GM15510 (cell line): Measurements from ENCODE around the gene RFX3.

ENCODE experiments used
- POLR2A ChIP-seq: IDR thresholded peaks from 3 replicates; pipeline ENCODE4 v1.6.1; 2011; ENCODE audit warnings: borderline replicate concordance; ENCODE audit not compliant: insufficient read length; ENCODE audit errors: extremely low read depth

Gene RFX3

DNA sequence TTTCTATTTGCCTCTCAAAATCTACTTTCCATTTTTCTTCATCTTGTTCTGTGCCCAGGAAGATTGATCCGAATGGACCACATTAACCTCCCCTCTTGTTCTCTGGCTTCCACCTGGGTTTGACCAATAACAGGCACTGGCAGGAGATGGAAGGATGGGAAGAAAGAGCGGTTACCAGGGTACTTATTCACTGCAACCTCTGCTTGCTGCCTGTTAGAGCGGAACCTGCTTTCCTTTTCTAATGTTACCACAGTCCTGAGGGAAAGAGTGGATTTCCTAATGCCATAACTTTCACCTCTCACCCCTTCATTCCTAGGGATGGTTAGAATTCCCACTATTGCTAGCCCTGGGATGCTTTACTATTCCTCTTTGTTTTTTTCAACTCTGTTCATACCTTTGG lies 262.1 kb downstream of the RFX3 start:
- TF ChIP-seq POLR2A, result no peak

DNA sequence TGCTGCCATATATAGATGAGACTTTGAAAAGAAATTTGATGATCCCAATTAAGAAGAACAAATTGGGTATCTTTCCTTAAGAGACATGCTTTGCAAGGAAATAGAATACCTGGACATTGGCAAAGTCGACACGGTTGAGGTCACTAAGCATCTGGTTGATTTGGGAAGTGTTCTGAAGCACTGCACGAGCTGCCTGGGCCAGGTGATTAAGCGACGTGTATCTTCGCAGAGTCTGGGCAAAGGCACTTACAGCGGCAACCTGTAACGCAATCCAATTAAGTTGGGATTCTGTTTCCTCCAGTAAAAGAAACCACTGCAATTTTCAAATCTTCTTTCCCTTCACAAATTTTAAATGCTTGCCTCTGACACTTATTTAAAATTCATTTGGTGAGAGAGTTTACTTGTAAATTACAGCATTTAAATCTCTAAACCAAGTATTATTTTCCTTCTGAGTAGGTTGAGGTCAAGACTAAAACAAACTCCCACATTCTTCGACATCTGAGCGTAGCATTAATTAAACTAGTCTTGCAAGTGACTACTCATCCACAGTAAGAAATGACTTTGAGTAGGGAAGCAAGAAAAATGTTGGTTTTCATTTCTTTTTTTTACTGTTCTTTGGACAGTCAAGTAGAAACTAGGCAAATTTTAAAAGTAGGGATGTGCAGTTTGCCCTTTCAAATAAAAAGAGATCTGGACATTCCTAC lies 262.8 kb downstream of the RFX3 start:
- TF ChIP-seq POLR2A, result no peak

DNA sequence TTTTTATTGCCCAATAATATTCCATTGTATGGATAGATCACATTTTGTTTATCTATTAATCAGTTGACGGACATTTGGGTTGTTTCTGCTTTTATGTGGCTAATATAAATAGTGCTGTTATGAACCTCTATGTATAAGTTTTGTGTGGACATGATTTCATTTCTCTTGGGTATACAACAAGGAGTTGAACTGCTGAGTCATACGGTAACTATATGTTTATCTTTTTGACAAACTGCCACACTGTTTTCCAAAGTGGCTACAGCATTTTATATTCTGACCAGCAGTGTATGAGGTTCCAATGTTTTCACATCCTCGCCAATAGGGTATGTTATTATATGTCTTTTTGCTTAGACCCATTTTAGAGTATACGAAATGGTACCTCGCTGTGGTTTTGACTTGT lies 264.3 kb downstream of the RFX3 start:
- TF ChIP-seq POLR2A, result no peak

DNA sequence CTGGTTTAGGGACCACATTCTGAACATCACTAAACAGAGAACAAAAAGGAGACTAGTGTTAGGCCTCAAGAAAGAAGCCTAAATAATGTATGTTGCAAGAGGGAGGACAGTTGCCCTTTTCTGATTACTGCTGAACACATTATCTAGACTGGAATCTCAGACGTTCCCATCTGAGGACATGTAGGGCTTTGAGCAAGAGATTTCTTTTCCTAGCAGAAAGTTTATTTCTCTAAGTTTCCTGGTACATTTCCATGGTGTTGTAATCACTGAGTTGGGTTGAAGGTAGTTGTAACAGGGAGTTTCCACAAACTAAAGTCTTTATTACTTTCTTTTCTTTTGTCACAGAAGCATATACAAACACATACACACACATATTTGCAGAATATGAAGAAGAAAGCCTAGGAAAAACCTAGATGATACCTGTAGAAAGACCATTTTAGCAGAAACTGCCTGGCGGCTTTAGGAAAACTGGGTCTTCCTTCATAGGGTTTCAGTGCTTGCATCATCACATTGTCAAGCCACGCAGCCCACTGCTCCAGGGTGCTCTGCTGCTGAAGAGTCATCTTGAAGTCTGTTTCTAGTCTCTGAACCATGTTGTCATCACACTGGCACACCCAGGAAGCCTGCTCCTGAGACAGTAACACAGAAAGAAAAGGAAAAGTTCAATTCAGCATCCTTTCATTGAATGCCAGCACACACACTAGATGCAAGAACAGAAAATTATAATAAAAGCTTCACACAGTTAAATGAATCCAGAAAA lies 269.1 kb downstream of the RFX3 start:
- TF ChIP-seq POLR2A, result no peak

DNA sequence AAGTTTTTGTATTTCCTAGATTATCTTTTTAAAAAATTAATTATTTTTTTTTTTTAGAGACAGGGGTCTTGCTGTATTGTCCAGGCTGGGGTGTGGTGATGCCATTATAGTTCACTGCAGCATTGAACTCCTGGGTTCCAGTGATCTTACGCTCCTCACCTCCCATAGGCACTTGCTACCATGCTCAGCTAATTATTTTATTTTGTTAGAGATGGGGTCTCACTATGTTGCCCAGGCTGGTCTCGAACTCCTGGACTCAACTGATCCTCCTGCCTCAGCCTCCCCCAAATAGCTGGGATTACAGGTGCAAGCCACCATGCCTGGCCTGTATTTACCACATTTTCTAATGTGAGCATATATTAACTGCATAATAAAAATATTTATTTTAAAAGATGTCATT lies 274.5 kb downstream of the RFX3 start:
- no peak for TF ChIP-seq POLR2A

DNA sequence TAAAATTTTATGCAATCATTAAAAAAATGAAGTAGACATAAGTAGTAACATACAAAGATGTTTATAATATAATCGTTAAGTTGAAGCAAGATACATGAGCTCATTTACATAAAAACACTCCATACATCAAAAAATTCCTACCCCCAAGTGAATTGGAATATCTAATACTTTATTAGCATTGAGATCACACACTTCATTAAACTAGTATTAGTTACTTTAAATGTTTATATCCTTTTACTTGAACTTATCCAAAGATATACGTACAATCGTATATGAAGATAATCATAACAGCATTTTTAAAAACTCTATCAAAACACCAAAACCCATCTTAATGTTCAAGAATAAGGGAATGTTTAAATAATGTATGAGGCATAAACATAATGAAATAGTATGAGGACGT lies 275.1 kb downstream of the RFX3 start:
- no peak for TF ChIP-seq POLR2A

DNA sequence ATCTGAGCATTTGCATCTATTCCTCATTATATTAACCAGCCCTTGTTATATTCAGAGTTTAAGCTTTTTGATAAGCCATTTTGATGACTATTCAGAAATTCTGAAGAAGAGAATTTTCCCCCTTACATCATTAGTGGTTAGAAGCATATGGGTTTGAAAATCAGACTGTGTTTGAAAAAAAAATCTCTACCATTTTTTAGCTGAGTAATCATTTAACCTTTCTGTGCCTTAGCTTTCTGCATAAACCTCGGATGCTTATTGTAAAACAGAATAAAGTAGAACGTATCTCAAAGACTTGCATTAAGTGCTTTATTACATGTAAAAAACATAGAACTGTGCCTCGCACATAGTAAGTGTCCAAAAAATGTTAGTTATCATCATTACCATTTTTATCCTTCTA lies 278.6 kb downstream of the RFX3 start:
- no peak for TF ChIP-seq POLR2A

DNA sequence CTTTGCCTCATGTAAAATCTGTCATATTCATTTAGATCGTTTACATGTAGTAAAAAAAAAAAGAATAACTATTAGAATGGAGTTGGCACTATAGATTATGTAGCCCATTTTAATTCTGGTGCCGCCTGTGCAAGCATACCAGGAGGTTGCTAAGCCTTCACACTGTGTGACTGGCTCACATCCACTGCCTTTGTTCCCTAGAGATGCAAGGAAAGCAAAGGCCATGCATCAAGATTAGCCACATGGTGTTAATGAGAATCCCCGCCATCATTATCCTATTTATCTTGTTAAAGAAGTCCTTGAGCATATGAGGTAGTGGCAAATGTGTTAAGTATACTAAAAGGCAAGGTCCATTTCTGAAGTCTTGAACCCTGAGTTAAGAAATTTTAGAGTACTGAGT lies 279.6 kb downstream of the RFX3 start:
- no peak for TF ChIP-seq POLR2A

DNA sequence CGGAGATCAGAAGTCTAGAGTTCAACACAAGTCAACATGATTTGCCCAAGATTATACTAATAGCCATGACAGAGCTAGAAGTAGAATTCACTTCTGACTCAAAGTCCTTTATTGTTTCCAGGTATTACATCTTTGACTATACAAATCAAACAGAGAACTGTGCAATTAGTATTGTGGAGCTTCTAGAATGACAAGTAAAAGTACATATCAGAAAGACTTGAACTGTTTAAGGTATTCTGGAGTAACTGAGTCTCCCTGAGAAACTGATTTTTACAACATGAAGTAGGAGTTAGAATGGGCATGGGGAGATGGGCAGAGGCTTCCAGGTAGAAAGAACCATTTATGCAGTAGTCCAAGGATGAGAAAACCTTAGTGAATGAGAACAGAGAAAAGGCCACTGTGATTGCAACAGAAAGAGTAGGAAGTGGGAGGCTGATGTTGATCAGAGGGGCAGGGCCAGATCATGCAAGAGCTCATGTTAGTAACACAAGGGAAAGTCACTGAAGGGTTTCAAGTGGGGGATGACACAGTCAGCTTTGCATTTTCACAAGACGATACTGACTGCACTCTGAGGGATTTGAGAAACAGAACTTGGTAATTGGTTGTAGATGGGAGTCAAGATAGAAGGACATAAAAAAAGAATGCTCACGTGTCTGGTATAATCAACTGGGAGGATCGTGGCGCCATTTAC lies 280.7 kb downstream of the RFX3 start:
- TF ChIP-seq POLR2A, result no peak

DNA sequence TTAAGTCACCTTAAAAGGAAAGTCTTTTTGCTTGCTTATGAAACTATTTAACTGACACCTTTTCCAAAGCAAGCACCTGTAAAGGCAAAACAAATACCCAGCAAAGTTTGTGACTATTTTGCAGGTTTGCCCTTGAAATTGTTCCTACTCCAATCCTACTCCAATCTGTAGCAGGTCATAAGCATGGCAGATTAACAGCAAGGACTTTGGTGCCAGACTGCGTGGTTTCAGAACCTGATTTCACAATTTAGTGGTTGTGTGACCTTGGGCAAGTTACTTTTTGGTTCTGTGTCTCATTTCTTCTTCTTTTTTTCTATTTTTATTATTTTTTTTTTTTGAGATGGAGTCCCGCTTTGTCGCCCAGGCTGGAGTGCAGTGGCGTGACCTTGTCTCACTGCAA lies 282.1 kb downstream of the RFX3 start:
- no peak for TF ChIP-seq POLR2A

DNA sequence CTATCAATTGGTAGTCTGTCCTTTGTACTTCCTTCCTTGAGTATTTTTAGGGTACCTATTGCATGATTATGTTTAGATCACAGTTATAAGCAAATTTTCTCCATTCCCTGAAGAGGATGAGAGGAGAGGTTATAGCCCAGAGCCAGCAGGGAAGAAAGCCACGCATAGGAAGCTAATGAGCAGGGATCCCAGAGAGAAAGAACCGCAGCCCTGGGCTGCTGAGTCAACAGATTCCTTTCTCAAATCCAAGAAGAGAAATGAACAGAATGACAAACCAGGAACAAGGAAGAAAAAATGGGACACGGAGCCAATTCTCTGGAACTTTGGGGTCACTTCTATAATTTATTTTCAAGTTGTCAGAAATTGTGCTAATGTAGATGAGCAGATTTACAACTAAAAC lies 284.5 kb downstream of the RFX3 start:
- no peak for TF ChIP-seq POLR2A

DNA sequence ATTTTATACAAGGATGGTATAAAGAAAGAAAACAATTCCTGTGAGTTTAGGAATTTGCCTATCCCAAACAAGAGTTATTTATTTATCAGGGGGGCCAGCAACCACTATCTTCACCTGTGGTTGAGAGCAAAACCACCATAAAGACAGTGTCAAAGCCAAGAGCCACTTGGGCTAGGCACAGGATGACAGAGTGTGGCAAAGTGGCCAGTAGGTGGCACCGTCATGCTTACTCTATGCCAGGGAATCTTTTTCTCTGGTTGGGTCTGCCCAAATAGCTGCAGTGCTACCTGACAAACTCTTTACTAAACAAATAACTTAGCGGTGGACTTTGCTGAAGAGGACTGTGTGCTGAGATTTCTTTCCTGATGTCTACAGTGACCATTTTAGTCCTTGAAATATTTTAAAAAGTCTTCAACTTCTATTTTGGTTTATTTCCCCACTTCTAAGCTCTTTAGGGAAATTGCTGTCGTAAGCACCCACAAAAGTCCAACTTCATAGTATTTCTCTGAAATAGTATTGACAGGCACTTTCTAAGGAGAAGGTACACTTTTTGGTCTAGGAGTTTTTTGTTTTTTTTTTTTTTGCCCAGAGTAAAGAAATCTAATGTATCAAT lies 285.0 kb downstream of the RFX3 start:
- TF ChIP-seq POLR2A, result no peak

DNA sequence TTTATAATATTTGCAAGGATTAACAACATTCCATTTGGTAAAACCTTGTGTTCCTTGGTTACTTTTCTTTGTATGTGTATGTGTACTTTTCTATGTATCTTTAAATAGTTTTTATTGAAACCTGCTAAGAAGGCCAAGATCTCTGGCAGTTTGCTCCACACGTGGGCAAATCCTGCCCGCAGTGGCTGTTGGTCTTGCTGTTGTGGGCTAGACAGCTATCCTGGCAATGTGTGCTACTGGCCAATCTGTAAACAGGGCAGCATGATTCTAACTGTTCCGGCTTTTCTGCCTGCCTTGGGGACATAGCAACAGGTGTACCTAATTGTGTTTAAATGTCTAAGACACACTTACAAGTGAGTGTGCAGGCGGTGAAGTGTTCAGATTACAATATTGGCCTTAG lies 286.6 kb downstream of the RFX3 start:
- TF ChIP-seq POLR2A, result no peak

DNA sequence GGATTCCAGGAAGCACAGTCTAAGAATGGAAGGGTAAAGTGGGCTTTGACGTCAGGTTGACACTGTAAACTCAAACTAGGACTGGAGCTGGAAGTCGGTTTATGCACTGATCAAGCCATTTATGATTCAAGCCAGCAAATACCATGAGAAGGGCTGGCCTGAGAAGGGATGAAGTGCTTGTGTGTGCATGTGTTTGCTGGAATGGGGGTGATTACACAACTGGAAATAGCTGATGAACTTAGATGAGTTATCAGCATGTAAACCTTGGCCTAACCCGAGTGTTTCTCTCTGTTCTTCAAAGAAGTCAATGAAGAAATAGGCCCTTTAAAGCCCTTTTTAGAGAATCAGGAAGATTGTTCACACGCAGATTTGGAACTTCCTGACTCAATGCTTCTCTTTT lies 287.6 kb downstream of the RFX3 start:
- no peak for TF ChIP-seq POLR2A

DNA sequence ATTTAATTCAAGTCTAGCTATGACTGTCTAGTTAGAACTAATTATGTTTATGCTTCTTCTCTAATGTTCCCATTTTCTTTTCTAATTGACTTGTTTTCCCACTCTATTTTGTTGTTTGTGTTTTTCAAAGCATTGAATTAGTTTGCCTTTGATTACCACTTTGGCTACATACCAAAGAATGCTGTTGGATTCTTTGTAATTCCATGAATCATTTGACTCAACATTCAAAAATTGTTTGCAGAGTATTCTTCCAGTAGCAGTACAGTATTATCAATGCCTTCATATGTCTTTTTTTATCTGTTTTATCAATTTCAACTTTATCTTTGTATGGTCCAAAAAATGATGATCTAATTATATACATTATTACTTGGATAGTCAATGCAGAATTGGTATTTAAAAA lies 288.7 kb downstream of the RFX3 start:
- no peak for TF ChIP-seq POLR2A
